SJCRH30 (cell line): ENCODE measurements around the gene BCL2. TPM values are rescaled to one million over a fixed set of nuclear protein-coding genes. Genes with fewer than 3 reads are reported as not detected.
"Not testable (repeated sequence)": the region's sequence is repeated elsewhere in the genome, so short reads cannot be mapped to it uniquely, and the experiment has no call there.

ENCODE experiments used
- DNase-seq, 2 experiments: peaks; one replicate each; pipeline ENCODE4 v3.0.0-alpha.2; 2015 to 2020
- H3K27ac ChIP-seq: fragments of 250-450 bp; sonication (Bioruptor Pico); 2 replicates; pipeline ENCODE4 v1.5.1; 2020; ENCODE audit warnings: mild to moderate bottlenecking, moderate library complexity
- H3K27me3 ChIP-seq: fragments of 250-450 bp; sonication (Bioruptor Pico); 2 replicates; pipeline ENCODE4 v1.5.1; 2020; ENCODE audit warnings: mild to moderate bottlenecking, moderate library complexity
- H3K36me3 ChIP-seq: fragments of 250-450 bp; sonication (Bioruptor Pico); 2 replicates; pipeline ENCODE4 v1.5.1; 2020; ENCODE audit warnings: mild to moderate bottlenecking, moderate library complexity
- H3K4me1 ChIP-seq: fragments of 250-450 bp; sonication (Bioruptor Pico); 2 replicates; pipeline ENCODE4 v1.5.1; 2020; ENCODE audit warnings: mild to moderate bottlenecking, moderate library complexity
- H3K4me3 ChIP-seq: fragments of 250-450 bp; sonication (Bioruptor Pico); 2 replicates; pipeline ENCODE4 v1.5.1; 2020; ENCODE audit warnings: mild to moderate bottlenecking, moderate library complexity
- H3K9me3 ChIP-seq: fragments of 250-450 bp; sonication (Bioruptor Pico); replicated peaks from 2 replicates; pipeline ENCODE4 v1.5.1; 2020; ENCODE audit warnings: mild to moderate bottlenecking, moderate library complexity
- total RNA-seq: library from RNA; depleted of rRNA; stranded (reverse); fragments of >200 nt; shearing (Covaris generic); gene quantifications from 2 replicates; pipeline ENCODE4 v1.2.3, GENCODE V29; 2014

The BCL2 gene
- total RNA-seq, 1 experiment from 2014 or later = 6.8 TPM

DNA sequence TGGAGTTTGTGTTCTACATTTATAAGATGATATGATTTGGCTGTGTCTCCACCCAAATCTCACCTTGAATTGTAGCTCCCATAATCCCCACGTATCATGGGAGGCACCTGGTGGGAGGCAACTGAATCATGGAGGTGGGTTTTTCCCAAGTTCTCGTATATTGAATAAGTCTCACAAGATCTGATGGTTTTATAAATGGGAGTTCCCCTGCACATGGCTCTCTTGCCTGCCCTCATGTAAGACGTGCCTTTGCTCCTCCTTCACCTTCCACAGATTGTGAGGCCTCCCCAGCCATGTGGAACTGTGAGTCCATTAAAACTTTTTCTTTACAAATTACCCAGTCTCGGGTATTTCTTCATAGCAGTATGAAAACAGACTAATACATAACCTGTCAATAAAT is 83.6 kb downstream of the BCL2 start:
- not testable (repeated sequence) for H3K9me3 ChIP-seq, H3K27me3 ChIP-seq, H3K27ac ChIP-seq, H3K4me1 ChIP-seq, H3K4me3 ChIP-seq, H3K36me3 ChIP-seq, DNase-seq

DNA sequence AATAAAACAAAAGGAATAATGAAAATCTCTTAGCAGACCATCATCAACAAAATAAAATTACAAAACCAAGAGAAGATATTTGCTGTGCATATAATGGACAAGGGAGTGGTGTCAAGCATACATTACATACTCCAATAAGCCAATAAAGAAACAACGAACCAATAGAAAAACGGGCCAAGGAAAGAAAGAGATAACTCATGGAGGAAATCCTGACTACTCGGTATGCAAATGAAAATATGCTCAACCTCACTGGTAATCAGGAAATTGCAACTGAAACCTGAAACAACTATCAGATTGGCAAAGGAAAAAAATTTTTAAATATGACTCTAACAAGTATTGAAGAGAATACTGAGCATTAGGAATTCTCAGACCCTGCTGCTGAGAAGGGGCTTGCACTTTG is 84.7 kb downstream of the BCL2 start:
- DNase-seq = no peak
- Histone ChIP-seq H3K9me3 (no peaks in the 10 kb centered on the region), H3K4me3 (no peak overlapping the region), H3K27ac (no peak overlapping the region), H3K27me3 (no peaks in the 10 kb centered on the region), H3K36me3 (no peaks in the 10 kb centered on the region), H3K4me1 (peaks cover 4% of the 10 kb centered on the region)

DNA sequence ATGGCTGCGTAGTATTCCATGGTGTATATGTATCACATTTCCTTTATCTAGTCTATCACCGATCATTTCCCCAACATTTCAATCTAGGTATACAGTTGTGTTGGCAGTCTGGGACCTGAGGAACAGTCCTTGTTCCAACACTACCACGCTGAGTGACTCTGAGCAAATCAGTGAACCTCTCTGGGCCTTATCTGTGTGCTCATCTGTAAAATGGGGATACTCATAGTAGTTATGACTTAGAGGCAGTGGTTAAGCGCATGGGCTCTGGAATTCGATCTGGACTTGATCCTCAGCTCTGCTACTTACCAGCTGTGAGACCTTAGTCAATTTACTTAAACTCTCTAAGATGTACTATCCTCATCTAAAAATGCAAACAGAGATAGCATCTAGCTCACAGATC is 85.1 kb downstream of the BCL2 start:
- no peak overlapping the region for H3K4me3 ChIP-seq
- no peak for DNase-seq
- H3K27ac ChIP-seq = no peak overlapping the region
- H3K36me3 ChIP-seq = no peaks in the 10 kb centered on the region
- peaks cover 4% of the 10 kb centered on the region for H3K4me1 ChIP-seq
- H3K9me3 ChIP-seq = no peaks in the 10 kb centered on the region
- no peaks in the 10 kb centered on the region for H3K27me3 ChIP-seq

DNA sequence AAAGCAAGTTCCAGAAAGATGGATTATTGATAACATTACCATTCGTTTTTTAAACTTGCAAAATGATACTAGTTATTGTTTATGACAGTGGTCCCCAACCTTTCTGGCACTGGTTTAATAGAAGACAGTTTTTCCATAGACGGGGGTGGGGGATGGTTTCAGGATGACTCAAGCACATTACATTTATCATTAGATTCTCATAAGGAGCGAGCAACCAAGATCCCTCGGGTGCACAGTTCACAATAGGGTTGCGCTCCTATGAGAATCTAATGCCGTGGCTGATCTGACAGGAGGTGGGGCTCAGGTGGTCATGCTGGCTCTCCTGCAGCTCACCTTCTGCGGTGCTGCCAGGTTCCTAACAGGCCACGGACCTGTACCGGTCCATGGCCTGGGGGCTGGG is 86.2 kb downstream of the BCL2 start:
- Histone ChIP-seq H3K9me3 (no peaks in the 10 kb centered on the region), H3K4me3 (no peak overlapping the region), H3K27me3 (no peaks in the 10 kb centered on the region), H3K27ac (no peak overlapping the region), H3K36me3 (no peaks in the 10 kb centered on the region), H3K4me1 (peaks cover 4% of the 10 kb centered on the region)
- no peak for DNase-seq

DNA sequence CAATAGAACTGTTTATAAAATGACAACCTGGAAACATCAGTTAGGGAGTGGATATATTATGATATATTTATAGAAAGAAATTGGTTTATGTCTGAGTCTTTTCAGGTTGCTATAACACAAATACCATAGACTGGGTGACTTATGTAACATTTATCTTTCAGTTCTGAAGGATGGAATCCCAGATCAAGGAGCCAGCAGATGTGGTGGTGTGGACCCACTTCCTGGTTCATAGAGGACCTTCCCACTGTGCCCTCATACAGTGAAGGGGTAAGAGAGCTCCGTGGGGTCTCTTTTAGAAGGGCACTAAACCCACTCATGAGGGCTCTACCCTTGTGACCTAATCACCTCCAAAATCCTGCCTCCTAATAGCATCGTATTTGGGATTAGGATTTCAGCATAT is 86.7 kb downstream of the BCL2 start:
- no peaks in the 10 kb centered on the region for H3K36me3 ChIP-seq
- no peak overlapping the region for H3K27ac ChIP-seq
- H3K27me3 ChIP-seq = no peaks in the 10 kb centered on the region
- peaks cover 4% of the 10 kb centered on the region for H3K4me1 ChIP-seq
- H3K4me3 ChIP-seq = no peak overlapping the region
- DNase-seq = no peak
- H3K9me3 ChIP-seq = no peaks in the 10 kb centered on the region

DNA sequence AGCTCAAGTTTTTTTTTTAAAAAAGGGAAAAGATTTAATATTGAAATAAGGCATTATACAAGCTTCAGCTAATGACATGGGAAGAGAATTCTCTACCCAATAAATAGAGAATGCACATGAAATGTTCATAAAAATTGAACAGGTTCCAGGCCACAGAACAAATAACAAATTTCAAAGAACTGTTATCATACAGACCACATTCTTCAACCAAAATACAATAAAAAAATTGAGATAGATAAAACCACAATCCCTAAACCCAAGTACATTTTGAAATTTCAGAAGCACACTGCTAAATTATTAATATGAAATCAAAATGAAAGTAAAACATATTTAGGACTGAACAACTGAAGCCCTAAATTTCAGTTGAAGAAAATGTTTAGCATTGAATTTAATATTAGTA is 89.6 kb downstream of the BCL2 start:
- H3K9me3 ChIP-seq = no peaks in the 10 kb centered on the region
- DNase-seq = no peak
- no peaks in the 10 kb centered on the region for H3K4me1 ChIP-seq
- H3K4me3 ChIP-seq = no peak overlapping the region
- H3K27me3 ChIP-seq = no peaks in the 10 kb centered on the region
- H3K27ac ChIP-seq = no peak overlapping the region
- H3K36me3 ChIP-seq = no peaks in the 10 kb centered on the region

DNA sequence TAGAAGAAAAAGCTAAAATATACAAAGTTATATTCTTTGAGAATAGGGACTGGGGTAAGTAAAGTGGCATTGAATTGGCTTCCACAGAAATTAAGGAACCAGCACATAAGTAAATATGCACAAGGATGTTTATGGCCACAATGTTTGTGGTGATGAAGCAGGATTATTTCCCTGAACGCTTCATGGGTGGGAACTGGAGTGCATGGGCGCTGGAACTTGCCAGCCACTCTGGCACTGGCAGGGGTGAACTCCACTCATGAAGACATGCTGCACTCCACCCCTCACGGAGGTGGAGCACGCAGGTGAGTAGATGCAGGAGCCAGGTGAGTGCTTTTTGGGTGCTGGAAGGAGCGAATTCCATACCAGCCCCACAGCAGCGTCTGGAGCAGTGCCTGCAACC is 94.1 kb downstream of the BCL2 start:
- no peaks in the 10 kb centered on the region for H3K4me1 ChIP-seq
- no peaks in the 10 kb centered on the region for H3K27me3 ChIP-seq
- no peak overlapping the region for H3K4me3 ChIP-seq
- H3K27ac ChIP-seq = no peak overlapping the region
- no peaks in the 10 kb centered on the region for H3K9me3 ChIP-seq
- no peaks in the 10 kb centered on the region for H3K36me3 ChIP-seq
- DNase-seq = no peak

DNA sequence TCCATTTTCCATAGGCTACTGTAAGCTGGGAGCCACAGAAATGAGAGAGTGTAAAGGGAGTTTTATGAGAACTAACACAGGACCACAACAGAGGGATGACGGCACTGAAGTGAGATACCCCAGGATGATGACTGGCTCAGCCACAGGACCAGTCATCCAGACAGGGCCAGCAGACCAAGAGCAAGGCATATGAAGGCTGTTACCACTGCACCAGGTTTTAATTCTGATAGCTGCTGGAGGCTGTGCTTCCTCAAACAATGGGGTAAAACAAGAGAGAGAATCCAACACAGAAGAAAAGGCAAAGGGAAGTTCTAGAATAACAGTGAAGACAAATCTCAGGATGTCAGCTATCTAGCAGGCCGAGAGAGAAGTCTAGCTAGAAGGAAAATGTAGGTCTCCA is 94.9 kb downstream of the BCL2 start:
- no peaks in the 10 kb centered on the region for H3K27me3 ChIP-seq
- H3K36me3 ChIP-seq = no peaks in the 10 kb centered on the region
- H3K27ac ChIP-seq = no peak overlapping the region
- no peaks in the 10 kb centered on the region for H3K9me3 ChIP-seq
- no peak for DNase-seq
- H3K4me3 ChIP-seq = no peak overlapping the region
- no peaks in the 10 kb centered on the region for H3K4me1 ChIP-seq

DNA sequence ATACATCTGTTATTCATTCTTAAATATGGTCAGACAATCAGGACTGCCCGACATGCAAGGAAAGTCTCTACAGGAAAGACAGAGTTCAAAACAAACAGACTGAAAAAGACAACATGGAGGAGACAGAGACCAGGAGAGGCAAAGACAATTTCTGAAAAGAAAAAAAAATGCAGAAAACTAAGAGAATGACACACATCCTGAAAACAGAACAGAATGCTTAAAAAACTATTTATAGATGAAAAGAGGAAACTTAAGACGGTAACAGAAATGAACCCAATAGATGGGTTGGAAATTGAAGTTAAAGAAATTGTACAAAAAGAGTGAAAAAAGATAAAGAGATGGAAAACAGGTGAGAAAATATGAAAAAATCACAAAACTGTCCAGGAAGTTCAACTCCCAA is 95.7 kb downstream of the BCL2 start:
- H3K36me3 ChIP-seq = no peaks in the 10 kb centered on the region
- no peak overlapping the region for H3K27ac ChIP-seq
- no peak overlapping the region for H3K4me3 ChIP-seq
- DNase-seq = no peak
- no peaks in the 10 kb centered on the region for H3K27me3 ChIP-seq
- no peaks in the 10 kb centered on the region for H3K9me3 ChIP-seq
- no peaks in the 10 kb centered on the region for H3K4me1 ChIP-seq

DNA sequence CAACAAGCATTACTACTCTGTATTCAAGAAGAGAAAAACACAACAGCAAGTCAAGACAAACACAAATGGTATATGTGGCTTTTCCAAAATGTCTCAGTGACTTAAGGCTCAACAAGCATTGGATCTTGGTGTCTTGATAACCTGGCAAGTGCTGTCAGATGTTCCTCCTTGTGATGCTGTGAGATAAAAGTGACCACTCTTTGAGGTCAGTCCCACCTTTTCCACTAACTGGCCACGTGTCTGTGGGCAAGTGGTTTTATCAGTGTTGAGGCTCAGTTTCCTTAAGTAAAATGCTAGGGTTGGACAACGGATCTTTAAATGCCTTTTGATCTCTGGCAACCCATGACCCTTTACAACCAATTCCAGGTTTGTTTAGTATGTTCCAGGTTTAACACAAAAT is 98.7 kb downstream of the BCL2 start:
- H3K4me3 ChIP-seq = no peak overlapping the region
- no peaks in the 10 kb centered on the region for H3K9me3 ChIP-seq
- no peak for DNase-seq
- H3K27me3 ChIP-seq = no peaks in the 10 kb centered on the region
- H3K36me3 ChIP-seq = no peaks in the 10 kb centered on the region
- H3K4me1 ChIP-seq = no peaks in the 10 kb centered on the region
- H3K27ac ChIP-seq = no peak overlapping the region

DNA sequence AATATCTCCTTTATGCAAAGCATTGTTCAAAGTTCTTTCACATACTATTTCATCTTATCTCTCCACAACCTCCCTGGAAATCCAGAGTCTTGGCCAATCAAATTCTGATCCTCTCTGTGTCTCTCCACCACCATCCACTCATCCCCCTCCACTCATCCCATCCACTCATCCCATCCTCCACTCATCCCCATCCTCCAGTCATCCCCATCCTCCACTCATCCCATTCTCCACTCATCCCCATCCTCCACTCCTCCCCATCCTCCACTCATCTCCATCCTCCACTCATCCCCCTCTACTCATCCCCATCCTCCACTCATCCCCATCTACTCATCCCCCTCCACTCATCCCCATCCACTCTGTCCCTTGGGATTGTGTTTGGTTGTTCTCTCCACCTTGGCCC is 101.1 kb downstream of the BCL2 start:
- Histone ChIP-seq H3K4me3 (no peak overlapping the region), H3K9me3 (no peaks in the 10 kb centered on the region), H3K27me3 (no peaks in the 10 kb centered on the region), H3K27ac (no peak overlapping the region), H3K36me3 (no peaks in the 10 kb centered on the region), H3K4me1 (no peaks in the 10 kb centered on the region)
- DNase-seq = no peak

DNA sequence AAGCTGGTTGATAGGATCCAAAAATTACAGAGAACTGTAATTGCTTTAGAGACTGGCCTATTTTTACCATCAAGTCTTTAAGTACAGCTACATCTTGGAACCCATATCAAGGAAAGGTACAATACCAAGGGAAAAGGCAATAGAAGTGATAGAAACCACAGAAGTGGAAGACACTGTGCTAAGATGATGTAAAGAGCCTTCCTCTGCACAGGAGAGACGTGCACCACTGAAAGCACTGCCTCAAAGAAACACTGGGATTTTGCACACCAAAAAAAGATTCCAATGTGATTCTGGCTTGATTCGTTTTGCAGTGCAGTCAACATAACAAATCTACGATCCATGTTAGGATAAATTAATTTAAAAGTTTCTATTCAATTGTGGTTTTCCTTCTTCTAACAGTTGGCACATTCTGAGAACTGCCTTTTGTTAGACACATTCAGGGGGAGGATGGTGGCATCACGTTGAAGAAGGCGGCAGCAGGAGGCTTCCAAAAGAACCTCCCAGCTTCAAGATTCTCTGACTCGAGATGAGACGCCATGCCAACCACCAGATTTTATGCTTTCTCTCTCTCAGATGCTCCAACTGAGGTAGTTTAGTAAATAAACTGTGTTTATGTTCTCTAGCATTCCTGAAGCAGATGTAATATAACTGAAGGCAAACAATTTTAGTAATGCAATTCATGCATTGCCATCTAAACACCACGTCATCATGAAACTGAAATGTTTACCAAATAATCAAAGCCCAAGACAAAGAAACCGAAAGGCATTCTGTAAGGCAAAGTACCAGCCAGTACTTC is 102.9 kb downstream of the BCL2 start:
- H3K27ac ChIP-seq = no peak overlapping the region
- H3K4me3 ChIP-seq = no peak overlapping the region
- H3K36me3 ChIP-seq = no peaks in the 10 kb centered on the region
- no peaks in the 10 kb centered on the region for H3K9me3 ChIP-seq
- DNase-seq = no peak
- no peaks in the 10 kb centered on the region for H3K27me3 ChIP-seq
- no peaks in the 10 kb centered on the region for H3K4me1 ChIP-seq

DNA sequence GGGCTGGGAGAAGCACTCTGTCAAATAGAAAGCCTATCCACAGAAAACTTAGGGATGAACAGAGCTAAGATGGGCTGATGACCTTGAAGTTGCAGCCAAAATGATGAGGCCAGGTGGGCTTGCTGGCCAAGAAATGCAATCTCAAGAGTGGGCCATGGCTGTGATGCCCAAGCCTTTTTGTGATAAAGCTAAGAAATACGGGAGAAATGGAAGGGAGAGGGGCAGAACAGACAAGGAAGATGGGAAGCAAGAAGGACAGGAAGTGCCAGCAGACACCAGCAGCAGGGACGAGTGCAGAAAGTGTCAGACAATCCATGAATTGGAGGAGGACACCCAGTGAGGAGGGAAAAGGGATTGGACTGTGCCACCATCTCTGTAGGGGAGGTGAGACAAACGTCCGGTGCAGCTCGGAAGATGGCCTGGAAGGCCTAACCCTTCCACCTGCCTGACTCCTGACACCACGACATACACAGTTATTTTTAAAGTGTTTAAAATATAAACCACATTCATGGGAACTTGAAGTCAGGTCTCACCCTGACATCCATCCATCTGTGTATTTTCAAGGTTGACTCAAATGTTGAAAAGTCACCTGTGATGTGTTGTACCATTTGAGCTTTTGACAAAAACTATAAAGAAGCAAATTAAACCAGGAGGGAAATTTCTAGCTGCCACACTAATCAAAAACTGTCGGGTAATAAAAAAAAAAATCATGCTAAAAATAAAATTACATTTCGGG is 105.5 kb downstream of the BCL2 start:
- no peaks in the 10 kb centered on the region for H3K4me1 ChIP-seq
- no peak overlapping the region for H3K27ac ChIP-seq
- DNase-seq = no peak
- no peaks in the 10 kb centered on the region for H3K36me3 ChIP-seq
- H3K9me3 ChIP-seq = no peaks in the 10 kb centered on the region
- H3K4me3 ChIP-seq = no peak overlapping the region
- no peaks in the 10 kb centered on the region for H3K27me3 ChIP-seq

DNA sequence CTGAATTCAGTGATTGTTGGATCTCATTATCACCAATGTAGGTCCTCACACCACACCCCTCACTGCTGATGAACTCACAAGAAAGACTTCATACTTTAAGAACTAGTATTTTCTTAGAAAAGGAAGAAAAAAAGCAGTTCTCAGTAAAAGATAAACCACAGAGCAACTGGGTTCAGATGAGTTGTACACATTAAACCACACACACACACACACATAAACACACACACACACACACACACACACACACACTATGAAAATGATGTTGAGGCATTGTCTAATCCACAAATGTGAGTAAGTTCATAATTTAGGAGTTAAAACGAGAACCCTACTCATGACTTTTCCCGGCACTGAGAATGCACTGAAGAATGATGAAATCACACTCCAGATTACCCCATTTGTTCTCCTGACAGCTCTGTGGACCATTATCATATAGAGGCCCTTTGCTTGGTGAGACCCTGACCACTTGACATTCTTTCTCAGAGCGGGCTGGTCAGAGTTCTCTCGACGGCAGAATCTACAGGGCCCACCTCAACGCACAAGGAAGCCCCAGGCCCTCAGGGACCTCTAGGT is 106.2 kb downstream of the BCL2 start:
- no peaks in the 10 kb centered on the region for H3K27me3 ChIP-seq
- H3K4me3 ChIP-seq = no peak overlapping the region
- no peaks in the 10 kb centered on the region for H3K9me3 ChIP-seq
- no peak overlapping the region for H3K27ac ChIP-seq
- no peaks in the 10 kb centered on the region for H3K4me1 ChIP-seq
- no peak for DNase-seq
- no peaks in the 10 kb centered on the region for H3K36me3 ChIP-seq

DNA sequence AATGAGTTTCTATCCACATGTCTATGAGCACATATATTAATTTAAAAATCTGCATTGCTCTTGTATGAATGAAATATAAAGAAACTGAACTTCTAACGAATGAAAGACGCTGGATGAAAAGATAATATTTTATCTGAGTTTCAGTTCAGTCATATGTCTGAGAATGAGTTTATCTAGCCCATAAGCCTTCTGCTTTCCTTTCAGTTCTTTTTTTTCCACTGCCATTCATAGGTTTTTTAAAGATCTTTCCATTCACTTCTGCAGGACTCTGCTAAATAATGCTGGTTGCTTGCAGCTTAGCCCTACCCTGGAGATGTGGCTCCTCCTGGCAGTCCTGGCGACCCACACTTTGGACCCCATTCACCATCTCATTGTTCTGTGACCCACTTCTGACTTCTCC is 109.0 kb downstream of the BCL2 start:
- H3K9me3 ChIP-seq = no peaks in the 10 kb centered on the region
- no peaks in the 10 kb centered on the region for H3K36me3 ChIP-seq
- H3K27ac ChIP-seq = no peak overlapping the region
- no peak overlapping the region for H3K4me3 ChIP-seq
- no peaks in the 10 kb centered on the region; the same call in 1 of the 2 replicates for H3K4me1 ChIP-seq
- no peak for DNase-seq
- H3K27me3 ChIP-seq = no peaks in the 10 kb centered on the region
